AG04450 (cell line): ENCODE results near the gene CORO6. TPM values are rescaled to one million over a fixed set of nuclear protein-coding genes. Genes with fewer than 3 reads are reported as not detected.

Experiments
- CTCF ChIA-PET: fragments of 300-600, 350-600 bp; formaldehyde crosslinking; extraction: SDS; loops from one replicate; lab custom pipeline; 2022; ENCODE audit warnings: antibody characterized with exemption, inconsistent platforms; lab: Charles Lee
- POLR2A ChIA-PET: fragments of 350-600 bp; formaldehyde crosslinking; extraction: SDS; loops from one replicate; lab custom pipeline; 2021; ENCODE audit warnings: antibody characterized with exemption, inconsistent platforms; lab: Yijun Ruan, JAX
- DNase-seq: peaks from one replicate; pipeline ENCODE4 v3.0.0-alpha.2; 2011; ENCODE audit warnings: low read depth, low spot score
- H3K27ac ChIP-seq: one replicate; pipeline ENCODE4 v1.5.1; 2012; ENCODE audit warnings: low read depth, low read length, control low read depth
- H3K27me3 ChIP-seq: one replicate; pipeline ENCODE4 v1.6.0; 2012; ENCODE audit warnings: low read length; ENCODE audit not compliant: control insufficient read depth, insufficient read depth
- H3K4me3 ChIP-seq: 2 replicates; pipeline ENCODE4 v1.5.1; 2011; ENCODE audit warnings: mild to moderate bottlenecking, low read depth, low read length, control low read depth
- H3K9me3 ChIP-seq: 2 replicates; pipeline ENCODE4 v1.5.1; 2012; ENCODE audit warnings: low read length; ENCODE audit not compliant: control insufficient read depth, insufficient read depth
- polyA plus RNA-seq: library from polyadenylated mRNA; depleted of rRNA; stranded (reverse); fragments of >200 nt; gene quantifications from 2 replicates; pipeline ENCODE4 v1.2.3, GENCODE V29; 2011
- TF ChIP-seq, protein P1 (sequence below): IDR thresholded peaks from 2 replicates; pipeline ENCODE4 v1.5.1; 2011; ENCODE audit warnings: low read depth, low read length, control low read depth, inconsistent platforms

The CORO6 gene
- polyA plus RNA-seq, 1 experiment: 9.3 TPM

DNA sequence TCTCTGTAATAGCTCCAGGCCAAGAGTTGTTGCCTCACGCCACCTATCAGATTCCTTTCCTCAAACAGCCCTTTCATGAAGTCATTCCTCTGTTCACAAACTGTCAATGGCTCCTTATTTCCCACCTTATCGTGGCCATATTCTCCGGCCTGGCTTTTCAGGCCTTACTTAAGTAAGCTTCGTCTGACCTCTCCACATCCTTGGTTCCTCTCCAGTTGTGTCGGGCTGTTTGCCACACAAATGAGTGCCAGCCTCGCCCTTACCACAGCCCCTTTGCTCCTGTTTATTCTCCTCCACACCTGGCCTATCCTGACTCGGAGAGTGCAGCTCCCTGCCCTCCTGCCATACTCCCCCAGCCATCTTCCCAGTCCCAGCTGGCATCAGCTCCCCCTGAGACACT, 52.2 kb downstream of the CORO6 start:
- CTCF ChIA-PET: interaction anchor here (0.8 to 9.4 kb wide), 4 partner anchors 10 to 534 kb away, joined by 3 to 77 read pairs (median 6); no protein-coding TSS in a partner anchor
- no peaks in the 10 kb centered on the region for H3K9me3 ChIP-seq
- no peak overlapping the region for H3K4me3 ChIP-seq
- DNase-seq: no peak
- H3K27me3 ChIP-seq: no peaks in the 10 kb centered on the region
- POLR2A ChIA-PET: interaction anchor here (0.5 kb wide), 1 partner anchor 359 kb away, joined by 8 read pairs; the partner anchor contains the start of gene SSH2
- TF ChIP-seq, protein P1, sequence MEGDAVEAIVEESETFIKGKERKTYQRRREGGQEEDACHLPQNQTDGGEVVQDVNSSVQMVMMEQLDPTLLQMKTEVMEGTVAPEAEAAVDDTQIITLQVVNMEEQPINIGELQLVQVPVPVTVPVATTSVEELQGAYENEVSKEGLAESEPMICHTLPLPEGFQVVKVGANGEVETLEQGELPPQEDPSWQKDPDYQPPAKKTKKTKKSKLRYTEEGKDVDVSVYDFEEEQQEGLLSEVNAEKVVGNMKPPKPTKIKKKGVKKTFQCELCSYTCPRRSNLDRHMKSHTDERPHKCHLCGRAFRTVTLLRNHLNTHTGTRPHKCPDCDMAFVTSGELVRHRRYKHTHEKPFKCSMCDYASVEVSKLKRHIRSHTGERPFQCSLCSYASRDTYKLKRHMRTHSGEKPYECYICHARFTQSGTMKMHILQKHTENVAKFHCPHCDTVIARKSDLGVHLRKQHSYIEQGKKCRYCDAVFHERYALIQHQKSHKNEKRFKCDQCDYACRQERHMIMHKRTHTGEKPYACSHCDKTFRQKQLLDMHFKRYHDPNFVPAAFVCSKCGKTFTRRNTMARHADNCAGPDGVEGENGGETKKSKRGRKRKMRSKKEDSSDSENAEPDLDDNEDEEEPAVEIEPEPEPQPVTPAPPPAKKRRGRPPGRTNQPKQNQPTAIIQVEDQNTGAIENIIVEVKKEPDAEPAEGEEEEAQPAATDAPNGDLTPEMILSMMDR: no peak
- no peak overlapping the region for H3K27ac ChIP-seq

DNA sequence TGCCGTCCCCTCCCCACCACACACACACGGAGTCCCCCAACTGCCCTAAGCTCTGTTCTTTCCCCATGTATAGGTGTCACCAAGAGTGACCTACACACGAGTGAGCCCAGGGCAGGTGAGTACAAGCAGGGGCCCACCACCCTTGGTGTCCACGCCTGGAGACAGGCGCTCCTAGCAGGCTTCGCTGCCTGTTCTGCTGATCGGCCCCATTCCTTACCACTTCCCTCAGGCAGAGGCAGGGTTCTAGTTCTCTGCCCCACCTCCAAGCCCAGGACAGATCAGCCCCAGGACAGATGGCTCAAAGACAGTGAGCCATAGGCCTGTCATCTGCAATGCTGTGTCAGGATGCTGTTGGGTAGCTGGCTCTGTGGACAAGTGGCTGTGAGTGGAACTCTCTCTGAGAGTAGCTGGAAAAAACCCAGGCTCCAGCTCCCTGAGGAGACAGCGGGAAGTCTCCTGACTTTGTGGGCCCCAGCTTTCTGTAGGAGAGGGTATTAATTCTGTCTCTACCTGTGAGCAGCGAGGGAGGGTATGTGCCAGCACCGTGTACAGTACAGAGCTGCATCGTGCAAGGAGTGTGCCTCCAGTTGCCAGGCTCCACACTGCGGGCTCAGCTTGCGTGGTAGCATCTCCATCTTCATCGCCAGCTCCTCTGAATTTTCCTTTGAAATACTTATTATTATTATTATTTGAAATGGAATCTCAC, 53.3 kb downstream of the CORO6 start:
- TF ChIP-seq, protein P1: no peak
- Histone ChIP-seq H3K9me3 (no peaks in the 10 kb centered on the region), H3K4me3 (peak overlapping the region; percentile 76), H3K27me3 (no peaks in the 10 kb centered on the region), H3K27ac (peak overlapping the region; percentile 61)
- POLR2A ChIA-PET: no interaction called here
- CTCF ChIA-PET: interaction anchor here (1.0 to 9.4 kb wide), 5 partner anchors 12 to 199 kb away, joined by 3 to 77 read pairs (median 5); partner anchors contain the start of gene ANKRD13B
- no peak for DNase-seq

DNA sequence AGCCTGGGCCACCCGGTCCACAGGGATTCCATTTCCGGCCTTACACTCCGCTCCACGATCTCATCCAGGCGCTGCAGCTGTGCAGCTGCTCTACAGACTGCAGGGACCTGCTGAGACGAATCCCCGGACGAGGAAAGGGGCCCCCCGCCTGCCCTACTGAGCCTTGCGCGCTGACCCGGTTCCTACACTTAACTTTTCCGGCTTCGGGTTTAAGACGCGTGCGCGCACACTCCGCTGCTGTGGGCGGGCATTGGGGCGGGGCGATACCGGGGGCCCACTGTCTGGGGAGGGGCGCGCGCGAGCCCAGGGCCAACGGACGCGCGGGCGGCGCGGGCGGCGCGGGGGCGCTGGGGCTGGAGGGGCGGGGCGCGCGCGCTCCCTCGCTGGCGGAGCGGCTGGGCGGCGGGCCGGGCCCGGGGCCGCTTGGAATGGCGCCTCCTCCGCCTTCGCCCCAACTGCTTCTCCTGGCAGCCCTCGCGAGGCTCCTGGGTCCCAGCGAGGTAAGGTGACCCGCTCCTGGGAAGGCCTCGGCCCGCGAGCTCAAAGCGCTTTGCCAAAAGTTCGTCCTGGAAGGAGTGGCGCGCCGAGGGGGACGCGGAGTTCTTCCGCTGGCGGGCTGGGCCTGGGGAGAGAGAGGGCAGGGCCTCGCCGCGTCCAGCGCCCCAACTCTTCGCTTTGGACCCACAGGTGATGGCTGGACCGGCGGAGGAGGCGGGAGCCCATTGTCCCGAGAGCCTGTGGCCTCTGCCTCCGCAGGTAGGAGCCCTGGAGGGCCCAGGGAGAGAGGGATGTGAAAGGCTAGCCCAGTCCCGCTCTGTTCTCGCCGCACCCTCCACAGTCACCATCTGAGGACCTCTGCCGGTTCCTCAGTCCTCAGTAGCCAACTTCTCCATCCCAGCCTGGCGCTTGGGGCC, 54.1 kb downstream of the CORO6 start, which contains the start of gene TP53I13:
Gene TP53I13 (plus strand): TSS at position 371 of the 914 bp plus-strand sequence. CDS start 58 bp downstream, at position 429.
- no peak for DNase-seq
- Histone ChIP-seq H3K4me3 (peak within 1 kb of the TSS; percentile 76), H3K27ac (peak within 1 kb of the TSS; percentile 61), H3K9me3 (no peaks in the 10 kb centered on the region), H3K27me3 (no peaks in the 10 kb centered on the region)
- ChIA-PET CTCF (interaction anchor here (1.0 to 9.4 kb wide), 5 partner anchors 13 to 199 kb away, joined by 3 to 77 read pairs (median 5); partner anchors contain the start of gene ANKRD13B), POLR2A (no interaction called here)
- TF ChIP-seq, protein P1: no peak

DNA sequence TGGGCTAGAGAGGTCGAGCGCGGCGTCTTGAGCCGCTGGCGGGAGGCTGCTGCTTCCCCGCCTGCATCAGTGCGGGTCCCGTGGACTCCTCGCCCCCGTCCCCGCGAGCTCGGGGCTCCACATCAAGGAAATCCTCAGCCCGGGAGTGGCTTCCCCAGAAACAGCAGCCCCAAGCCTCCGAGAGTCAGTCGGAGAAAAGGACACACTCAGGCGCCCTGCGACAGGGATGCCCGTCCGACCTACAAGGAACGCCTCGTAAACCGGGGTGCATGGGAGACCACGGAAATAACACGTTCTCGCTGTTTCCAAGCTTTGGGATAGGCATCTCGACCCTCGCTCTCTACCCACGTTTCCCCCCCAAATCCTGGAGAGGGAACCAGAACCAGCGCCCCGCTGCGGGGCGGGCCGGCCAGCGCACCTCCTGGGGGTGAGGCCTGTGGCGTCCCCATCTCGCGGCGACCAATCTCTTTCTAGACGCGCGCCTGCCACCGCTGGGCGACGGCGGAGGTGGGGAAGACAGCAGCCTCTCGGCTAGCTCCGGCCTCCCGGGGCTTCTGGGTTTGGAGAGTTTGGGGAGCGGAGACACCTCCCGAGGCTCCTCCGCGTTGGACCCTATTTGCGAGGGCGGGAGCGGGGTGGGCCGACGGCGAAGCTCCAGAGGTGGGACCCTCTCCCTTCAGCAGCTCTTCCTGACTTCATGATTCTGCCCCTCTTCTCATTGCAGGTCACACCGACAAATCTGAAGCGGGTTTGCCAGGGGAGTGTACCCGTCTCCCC, 55.0 kb downstream of the CORO6 start:
- ChIA-PET POLR2A (interaction anchor here (0.6 to 0.7 kb wide), 2 partner anchors 86 to 272 kb away, joined by 3 to 4 read pairs; no protein-coding TSS in a partner anchor), CTCF (interaction anchor here (2.5 to 9.4 kb wide), 2 partner anchors 24 to 198 kb away, joined by 9 to 77 read pairs; partner anchors contain the start of gene ANKRD13B)
- Histone ChIP-seq H3K27me3 (no peaks in the 10 kb centered on the region), H3K4me3 (peak overlapping the region; percentile 70), H3K9me3 (no peaks in the 10 kb centered on the region), H3K27ac (peak overlapping the region; percentile 47)
- no peak for DNase-seq
- TF ChIP-seq, protein P1: peak; percentile 22
